HCT116 (cell line): Measurements from ENCODE around the gene TMEM89.

Source experiments
- JUND ChIP-seq: IDR thresholded peaks from 2 replicates; pipeline ENCODE4 v1.6.1; 2012
- POLR2A ChIP-seq: IDR thresholded peaks from 2 replicates; pipeline ENCODE4 v1.7.0; 2011; ENCODE audit warnings: borderline replicate concordance; ENCODE audit not compliant: insufficient read depth, insufficient read length; ENCODE audit errors: extremely low read depth
- POLR2AphosphoS5 ChIP-seq: IDR thresholded peaks from 2 replicates; pipeline ENCODE4 v1.6.1; 2011; ENCODE audit warnings: mild to moderate bottlenecking, low read depth, low read length, moderate library complexity
- ZNF274 ChIP-seq: fragments of 200-500 bp; sonication (Bioruptor generic); IDR thresholded peaks from 2 replicates; pipeline ENCODE4 v1.6.1; 2014; ENCODE audit warnings: mild to moderate bottlenecking, low read depth, low read length, inconsistent platforms
- TF ChIP-seq, protein P1 (sequence below), 3 experiments: fragments of 200-600 bp in 1 of 3; sonication (generic) in 1 of 3; IDR thresholded peaks in 2 of 3; conservative IDR thresholded peaks in 1 of 3; 2 replicates each; pipeline ENCODE4 v1.5.1; 2012 to 2017; ENCODE audit warnings: low read depth in 2 of 3, low read length in 2 of 3, antibody characterized with exemption in 1 of 3, borderline replicate concordance in 1 of 3, control low read depth in 1 of 3, mild to moderate bottlenecking in 1 of 3, mixed read lengths in 1 of 3, mixed run types in 1 of 3, moderate library complexity in 1 of 3; ENCODE audit not compliant: insufficient read depth in 1 of 3
- TF ChIP-seq, protein P2 (sequence below): IDR thresholded peaks from 2 replicates; pipeline ENCODE4 v1.6.1; 2012

DNA sequence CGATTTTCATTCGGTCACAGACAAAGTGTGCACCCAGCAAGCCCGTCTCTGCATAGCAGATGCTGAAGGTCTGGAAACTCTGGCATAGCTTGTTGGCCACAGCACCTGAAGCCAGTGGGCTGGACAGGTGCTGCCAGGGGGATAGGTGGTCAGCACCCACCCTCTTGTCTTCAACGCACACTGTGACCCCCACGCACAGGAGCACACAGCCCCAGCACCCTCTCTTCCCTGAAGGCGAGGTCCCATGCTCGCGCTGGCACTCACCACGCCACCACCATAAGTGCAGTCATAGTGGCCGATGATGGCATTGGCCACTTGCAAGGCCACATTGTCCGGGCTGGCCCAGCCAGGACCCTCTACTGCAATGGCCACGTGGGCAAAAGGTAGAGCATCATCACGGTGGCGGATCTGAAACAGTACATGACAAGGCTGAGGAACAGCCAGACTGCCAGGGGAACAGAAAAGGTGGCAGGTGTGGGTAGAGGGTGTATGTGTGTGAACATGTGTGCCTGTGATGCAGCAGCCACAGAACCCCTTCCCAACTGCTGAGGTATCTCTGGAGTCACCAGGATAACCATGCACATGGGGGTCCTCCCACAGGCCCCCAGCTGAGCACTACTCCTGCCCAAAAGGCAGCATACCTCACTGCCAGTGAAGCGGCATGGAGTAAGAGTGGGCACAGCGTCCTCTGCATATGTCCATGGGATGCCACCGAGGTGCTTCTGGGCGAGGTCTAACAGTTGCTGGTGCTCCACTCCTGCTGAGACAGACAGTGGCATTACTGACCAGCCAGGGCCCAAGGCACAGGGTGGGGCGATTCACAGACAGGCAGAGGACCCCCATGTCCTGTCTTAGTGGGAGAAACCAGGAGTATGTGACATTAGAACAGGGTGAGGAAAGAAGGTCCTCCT is 20.6 kb downstream of the TMEM89 start:
- TF ChIP-seq ZNF274 (no peak), POLR2A (no peak), JUND (no peak), POLR2AphosphoS5 (no peak)
- TF ChIP-seq, protein P1, sequence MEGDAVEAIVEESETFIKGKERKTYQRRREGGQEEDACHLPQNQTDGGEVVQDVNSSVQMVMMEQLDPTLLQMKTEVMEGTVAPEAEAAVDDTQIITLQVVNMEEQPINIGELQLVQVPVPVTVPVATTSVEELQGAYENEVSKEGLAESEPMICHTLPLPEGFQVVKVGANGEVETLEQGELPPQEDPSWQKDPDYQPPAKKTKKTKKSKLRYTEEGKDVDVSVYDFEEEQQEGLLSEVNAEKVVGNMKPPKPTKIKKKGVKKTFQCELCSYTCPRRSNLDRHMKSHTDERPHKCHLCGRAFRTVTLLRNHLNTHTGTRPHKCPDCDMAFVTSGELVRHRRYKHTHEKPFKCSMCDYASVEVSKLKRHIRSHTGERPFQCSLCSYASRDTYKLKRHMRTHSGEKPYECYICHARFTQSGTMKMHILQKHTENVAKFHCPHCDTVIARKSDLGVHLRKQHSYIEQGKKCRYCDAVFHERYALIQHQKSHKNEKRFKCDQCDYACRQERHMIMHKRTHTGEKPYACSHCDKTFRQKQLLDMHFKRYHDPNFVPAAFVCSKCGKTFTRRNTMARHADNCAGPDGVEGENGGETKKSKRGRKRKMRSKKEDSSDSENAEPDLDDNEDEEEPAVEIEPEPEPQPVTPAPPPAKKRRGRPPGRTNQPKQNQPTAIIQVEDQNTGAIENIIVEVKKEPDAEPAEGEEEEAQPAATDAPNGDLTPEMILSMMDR (IDR thresholded peaks at IDR 0.05 in 2 of 3, conservative IDR thresholded peaks at IDR 0.05 in 1 of 3; ENCODE audit: borderline replicate concordance in 1 of 3, insufficient read depth in 1 of 3, low read depth in 2 of 3, low read length in 2 of 3): no peak
- TF ChIP-seq, protein P2, sequence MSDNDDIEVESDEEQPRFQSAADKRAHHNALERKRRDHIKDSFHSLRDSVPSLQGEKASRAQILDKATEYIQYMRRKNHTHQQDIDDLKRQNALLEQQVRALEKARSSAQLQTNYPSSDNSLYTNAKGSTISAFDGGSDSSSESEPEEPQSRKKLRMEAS: no peak
